WTC11 (cell line): Measurements from ENCODE around the gene HYAL2. TPM values are rescaled to one million over a fixed set of nuclear protein-coding genes. Genes with fewer than 3 reads are reported as not detected.
A peak's percentile ranks its signal among the peaks of the same experiment; 100 is the strongest.

Experiments
- ATAC-seq: fragments of 200-7000 bp; cut with Tn5 transposase; 2 replicates; pipeline ENCODE4 v1.10.0; 2021; ENCODE audit warnings: mild to moderate bottlenecking, moderate library complexity
- CTCF ChIA-PET: fragments of 300-600 bp; sonication (Branson Sonifier 250); formaldehyde crosslinking; loops from one replicate; lab custom pipeline; 2021; ENCODE audit warnings: antibody characterized with exemption; lab: Charles Lee
- POLR2A ChIA-PET: fragments of 350-600 bp; sonication (Branson Sonifier 250); formaldehyde crosslinking; loops from one replicate; lab custom pipeline; 2021; ENCODE audit warnings: antibody characterized with exemption; lab: Charles Lee
- DNase-seq: peaks from one replicate; pipeline ENCODE4 v3.0.0; 2021; ENCODE audit warnings: low spot score
- H3K27ac Mint-ChIP-seq: 2 replicates; pipeline ENCODE4 v1.8.0; 2021; ENCODE audit warnings: mixed read lengths
- H3K27me3 Mint-ChIP-seq: 2 replicates; pipeline ENCODE4 v1.8.0; 2021; ENCODE audit warnings: low read depth, mild to moderate bottlenecking, moderate library complexity, mixed read lengths
- H3K36me3 Mint-ChIP-seq: 2 replicates; pipeline ENCODE4 v1.8.0; 2021; ENCODE audit warnings: mixed read lengths
- H3K4me1 Mint-ChIP-seq: 2 replicates; pipeline ENCODE4 v1.8.0; 2022; ENCODE audit warnings: mixed read lengths
- H3K4me3 Mint-ChIP-seq: 2 replicates; pipeline ENCODE4 v1.8.0; 2021; ENCODE audit warnings: mild to moderate bottlenecking, moderate library complexity, mixed read lengths
- H3K9me3 Mint-ChIP-seq: 2 replicates; pipeline ENCODE4 v1.8.0; 2021; ENCODE audit warnings: mixed read lengths
- ATF1 ChIP-seq: sonication (generic); formaldehyde crosslinking; IDR thresholded peaks from 2 replicates; pipeline ENCODE4 v1.8.1; 2023; ENCODE audit warnings: mild to moderate bottlenecking, moderate library complexity, missing genetic modification reagents
- EMX1 ChIP-seq: fragments of 250-450 bp; sonication (Bioruptor Pico); IDR thresholded peaks from 2 replicates; pipeline ENCODE4 v1.8.0; 2021; ENCODE audit warnings: mild to moderate bottlenecking
- FOXP1 ChIP-seq: sonication (generic); formaldehyde crosslinking; IDR thresholded peaks from 2 replicates; pipeline ENCODE4 v1.8.0; 2022; ENCODE audit warnings: missing genetic modification reagents, mild to moderate bottlenecking, moderate library complexity, borderline replicate concordance
- MYBL2 ChIP-seq: sonication (generic); formaldehyde crosslinking; IDR thresholded peaks from 2 replicates; pipeline ENCODE4 v1.8.1; 2023; ENCODE audit warnings: mild to moderate bottlenecking, moderate library complexity, missing genetic modification reagents
- NR1H2 ChIP-seq: sonication (generic); formaldehyde crosslinking; IDR thresholded peaks from 2 replicates; pipeline ENCODE4 v1.9.0; 2021; ENCODE audit warnings: mild to moderate bottlenecking, moderate library complexity, missing genetic modification reagents
- RELA ChIP-seq: sonication (generic); formaldehyde crosslinking; IDR thresholded peaks from 2 replicates; pipeline ENCODE4 v1.8.1; 2022; ENCODE audit warnings: missing genetic modification reagents, mild to moderate bottlenecking, borderline replicate concordance
- SMAD4 ChIP-seq: sonication (generic); formaldehyde crosslinking; IDR thresholded peaks from 2 replicates; pipeline ENCODE4 v1.8.0; 2022; ENCODE audit warnings: mild to moderate bottlenecking, missing genetic modification reagents
- ZNF138 ChIP-seq: sonication (generic); formaldehyde crosslinking; conservative IDR thresholded peaks from 2 replicates; pipeline ENCODE4 v1.8.1; 2022; ENCODE audit warnings: mild to moderate bottlenecking, moderate library complexity, missing genetic modification reagents
- ZNF232 ChIP-seq: sonication (generic); formaldehyde crosslinking; IDR thresholded peaks from 2 replicates; pipeline ENCODE4 v1.8.0; 2022; ENCODE audit warnings: mild to moderate bottlenecking, missing genetic modification reagents
- ZNF263 ChIP-seq: sonication (generic); formaldehyde crosslinking; IDR thresholded peaks from 2 replicates; pipeline ENCODE4 v1.8.1; 2022; ENCODE audit warnings: low read depth, mild to moderate bottlenecking, moderate library complexity, missing genetic modification reagents
- ZNF317 ChIP-seq: sonication (generic); formaldehyde crosslinking; IDR thresholded peaks from 2 replicates; pipeline ENCODE4 v1.8.1; 2023; ENCODE audit warnings: low read depth, mild to moderate bottlenecking, moderate library complexity, missing genetic modification reagents, borderline replicate concordance
- ZNF416 ChIP-seq: fragments of 250-450 bp; sonication (Bioruptor Pico); IDR thresholded peaks from 2 replicates; pipeline ENCODE4 v1.9.0; 2021; ENCODE audit warnings: mild to moderate bottlenecking, inconsistent platforms
- total RNA-seq: library from RNA; stranded (reverse); gene quantifications from 3 replicates; pipeline ENCODE4 v1.2.3, GENCODE V29; 2021
- TF ChIP-seq, protein P1 (sequence below): sonication (generic); formaldehyde crosslinking; IDR thresholded peaks from 2 replicates; pipeline ENCODE4 v1.8.1; 2023; ENCODE audit warnings: mild to moderate bottlenecking, missing genetic modification reagents, borderline replicate concordance
- TF ChIP-seq, protein P2 (sequence below): sonication (generic); formaldehyde crosslinking; IDR thresholded peaks from 2 replicates; pipeline ENCODE4 v1.8.1; 2023; ENCODE audit warnings: mild to moderate bottlenecking, moderate library complexity, missing genetic modification reagents
- TF ChIP-seq, protein P3 (sequence below): sonication (generic); formaldehyde crosslinking; IDR thresholded peaks from 2 replicates; pipeline ENCODE4 v1.8.1; 2022; ENCODE audit warnings: missing genetic modification reagents, borderline replicate concordance
- TF ChIP-seq, protein P4 (sequence below): fragments of 250-450 bp; sonication (Bioruptor Pico); IDR thresholded peaks from 2 replicates; pipeline ENCODE4 v1.9.0; 2021; ENCODE audit warnings: mild to moderate bottlenecking
- TF ChIP-seq, protein P5 (sequence below): sonication (generic); formaldehyde crosslinking; conservative IDR thresholded peaks from 2 replicates; pipeline ENCODE4 v1.8.1; 2023; ENCODE audit warnings: mild to moderate bottlenecking, low read depth, missing genetic modification reagents, moderate library complexity
- TF ChIP-seq, protein P6 (sequence below): sonication (generic); formaldehyde crosslinking; IDR thresholded peaks from 2 replicates; pipeline ENCODE4 v1.8.0; 2023; ENCODE audit warnings: mild to moderate bottlenecking, missing genetic modification reagents

HYAL2 gene
- total RNA-seq, 1 experiment from 2014 or later, result 58.0 TPM

DNA sequence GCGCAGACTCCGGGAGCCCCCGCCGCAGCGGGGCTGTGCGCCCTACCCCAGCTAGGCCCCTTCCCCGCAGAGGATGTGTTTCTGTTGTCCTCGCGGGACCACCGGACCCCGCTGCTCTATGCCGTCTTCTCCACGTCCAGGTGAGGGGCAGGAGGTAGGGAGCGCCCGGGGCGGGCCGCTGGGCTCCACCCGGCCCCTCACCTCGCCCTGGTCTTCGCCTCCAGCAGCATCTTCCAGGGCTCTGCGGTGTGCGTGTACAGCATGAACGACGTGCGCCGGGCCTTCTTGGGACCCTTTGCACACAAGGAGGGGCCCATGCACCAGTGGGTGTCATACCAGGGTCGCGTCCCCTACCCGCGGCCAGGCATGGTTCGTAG is 48.9 kb downstream of the HYAL2 start (continued):
- TF ChIP-seq, protein P1, sequence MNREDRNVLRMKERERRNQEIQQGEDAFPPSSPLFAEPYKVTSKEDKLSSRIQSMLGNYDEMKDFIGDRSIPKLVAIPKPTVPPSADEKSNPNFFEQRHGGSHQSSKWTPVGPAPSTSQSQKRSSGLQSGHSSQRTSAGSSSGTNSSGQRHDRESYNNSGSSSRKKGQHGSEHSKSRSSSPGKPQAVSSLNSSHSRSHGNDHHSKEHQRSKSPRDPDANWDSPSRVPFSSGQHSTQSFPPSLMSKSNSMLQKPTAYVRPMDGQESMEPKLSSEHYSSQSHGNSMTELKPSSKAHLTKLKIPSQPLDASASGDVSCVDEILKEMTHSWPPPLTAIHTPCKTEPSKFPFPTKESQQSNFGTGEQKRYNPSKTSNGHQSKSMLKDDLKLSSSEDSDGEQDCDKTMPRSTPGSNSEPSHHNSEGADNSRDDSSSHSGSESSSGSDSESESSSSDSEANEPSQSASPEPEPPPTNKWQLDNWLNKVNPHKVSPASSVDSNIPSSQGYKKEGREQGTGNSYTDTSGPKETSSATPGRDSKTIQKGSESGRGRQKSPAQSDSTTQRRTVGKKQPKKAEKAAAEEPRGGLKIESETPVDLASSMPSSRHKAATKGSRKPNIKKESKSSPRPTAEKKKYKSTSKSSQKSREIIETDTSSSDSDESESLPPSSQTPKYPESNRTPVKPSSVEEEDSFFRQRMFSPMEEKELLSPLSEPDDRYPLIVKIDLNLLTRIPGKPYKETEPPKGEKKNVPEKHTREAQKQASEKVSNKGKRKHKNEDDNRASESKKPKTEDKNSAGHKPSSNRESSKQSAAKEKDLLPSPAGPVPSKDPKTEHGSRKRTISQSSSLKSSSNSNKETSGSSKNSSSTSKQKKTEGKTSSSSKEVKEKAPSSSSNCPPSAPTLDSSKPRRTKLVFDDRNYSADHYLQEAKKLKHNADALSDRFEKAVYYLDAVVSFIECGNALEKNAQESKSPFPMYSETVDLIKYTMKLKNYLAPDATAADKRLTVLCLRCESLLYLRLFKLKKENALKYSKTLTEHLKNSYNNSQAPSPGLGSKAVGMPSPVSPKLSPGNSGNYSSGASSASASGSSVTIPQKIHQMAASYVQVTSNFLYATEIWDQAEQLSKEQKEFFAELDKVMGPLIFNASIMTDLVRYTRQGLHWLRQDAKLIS, result no peak
- TF ChIP-seq ZNF138 (CRISPR knock-in tag) (no peak), FOXP1 (CRISPR knock-in tag) (no peak), ZNF317 (CRISPR knock-in tag) (no peak), EMX1 (no peak), SMAD4 (CRISPR knock-in tag) (no peak)
- TF ChIP-seq, protein P2, sequence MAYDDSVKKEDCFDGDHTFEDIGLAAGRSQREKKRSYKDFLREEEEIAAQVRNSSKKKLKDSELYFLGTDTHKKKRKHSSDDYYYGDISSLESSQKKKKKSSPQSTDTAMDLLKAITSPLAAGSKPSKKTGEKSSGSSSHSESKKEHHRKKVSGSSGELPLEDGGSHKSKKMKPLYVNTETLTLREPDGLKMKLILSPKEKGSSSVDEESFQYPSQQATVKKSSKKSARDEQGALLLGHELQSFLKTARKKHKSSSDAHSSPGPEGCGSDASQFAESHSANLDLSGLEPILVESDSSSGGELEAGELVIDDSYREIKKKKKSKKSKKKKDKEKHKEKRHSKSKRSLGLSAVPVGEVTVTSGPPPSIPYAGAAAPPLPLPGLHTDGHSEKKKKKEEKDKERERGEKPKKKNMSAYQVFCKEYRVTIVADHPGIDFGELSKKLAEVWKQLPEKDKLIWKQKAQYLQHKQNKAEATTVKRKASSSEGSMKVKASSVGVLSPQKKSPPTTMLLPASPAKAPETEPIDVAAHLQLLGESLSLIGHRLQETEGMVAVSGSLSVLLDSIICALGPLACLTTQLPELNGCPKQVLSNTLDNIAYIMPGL (CRISPR knock-in tag), result no peak

DNA sequence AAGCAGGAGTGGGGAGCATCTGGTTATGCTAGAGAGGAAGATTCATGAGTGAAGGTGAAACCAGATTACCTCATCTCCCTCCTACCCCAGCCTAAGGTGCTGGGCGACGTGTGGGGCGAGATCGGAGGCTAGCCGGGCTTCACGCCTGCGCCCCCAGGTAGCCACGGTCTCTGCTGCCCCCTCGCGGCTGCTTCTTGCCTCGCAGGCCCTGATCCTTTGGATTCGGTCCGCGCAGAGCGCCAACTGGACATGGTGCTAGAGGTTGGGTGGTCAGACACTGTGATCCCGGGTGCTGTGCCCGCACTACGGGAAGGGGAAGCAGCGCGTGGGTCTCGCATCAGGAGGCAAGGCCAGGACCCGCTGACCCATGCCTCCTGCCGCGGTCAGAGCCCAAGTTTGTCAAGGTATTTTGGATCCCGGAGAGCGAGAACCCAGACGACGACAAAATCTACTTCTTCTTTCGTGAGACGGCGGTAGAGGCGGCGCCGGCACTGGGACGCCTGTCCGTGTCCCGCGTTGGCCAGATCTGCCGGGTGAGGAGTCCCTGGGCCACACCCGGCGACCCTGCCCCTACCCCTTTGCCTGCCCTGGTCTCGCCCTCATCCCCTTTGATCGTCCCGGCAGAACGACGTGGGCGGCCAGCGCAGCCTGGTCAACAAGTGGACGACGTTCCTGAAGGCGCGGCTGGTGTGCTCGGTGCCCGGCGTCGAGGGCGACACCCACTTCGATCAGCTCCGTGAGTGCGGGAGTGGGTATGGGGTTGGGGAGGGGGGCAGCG is 49.4 kb downstream of the HYAL2 start:
- CTCF ChIA-PET, result interaction anchor here (0.8 to 12.5 kb wide), 9 partner anchors 8 to 79 kb away, joined by 3 to 145 read pairs (median 31); partner anchors contain the start of genes GNAT1 and HYAL2
- TF ChIP-seq, protein P3, sequence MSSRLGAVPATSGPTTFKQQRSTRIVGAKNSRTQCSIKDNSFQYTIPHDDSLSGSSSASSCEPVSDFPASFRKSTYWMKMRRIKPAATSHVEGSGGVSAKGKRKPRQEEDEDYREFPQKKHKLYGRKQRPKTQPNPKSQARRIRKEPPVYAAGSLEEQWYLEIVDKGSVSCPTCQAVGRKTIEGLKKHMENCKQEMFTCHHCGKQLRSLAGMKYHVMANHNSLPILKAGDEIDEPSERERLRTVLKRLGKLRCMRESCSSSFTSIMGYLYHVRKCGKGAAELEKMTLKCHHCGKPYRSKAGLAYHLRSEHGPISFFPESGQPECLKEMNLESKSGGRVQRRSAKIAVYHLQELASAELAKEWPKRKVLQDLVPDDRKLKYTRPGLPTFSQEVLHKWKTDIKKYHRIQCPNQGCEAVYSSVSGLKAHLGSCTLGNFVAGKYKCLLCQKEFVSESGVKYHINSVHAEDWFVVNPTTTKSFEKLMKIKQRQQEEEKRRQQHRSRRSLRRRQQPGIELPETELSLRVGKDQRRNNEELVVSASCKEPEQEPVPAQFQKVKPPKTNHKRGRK (CRISPR knock-in tag), result no peak
- TF ChIP-seq ATF1 (CRISPR knock-in tag), result 0 out of 2 replicates have a peak, but pooled peaks have one; percentile 49
- no peak for TF ChIP-seq RELA (CRISPR knock-in tag)
- no peak for TF ChIP-seq ZNF263
- TF ChIP-seq MYBL2, result no peak
- TF ChIP-seq, protein P4, sequence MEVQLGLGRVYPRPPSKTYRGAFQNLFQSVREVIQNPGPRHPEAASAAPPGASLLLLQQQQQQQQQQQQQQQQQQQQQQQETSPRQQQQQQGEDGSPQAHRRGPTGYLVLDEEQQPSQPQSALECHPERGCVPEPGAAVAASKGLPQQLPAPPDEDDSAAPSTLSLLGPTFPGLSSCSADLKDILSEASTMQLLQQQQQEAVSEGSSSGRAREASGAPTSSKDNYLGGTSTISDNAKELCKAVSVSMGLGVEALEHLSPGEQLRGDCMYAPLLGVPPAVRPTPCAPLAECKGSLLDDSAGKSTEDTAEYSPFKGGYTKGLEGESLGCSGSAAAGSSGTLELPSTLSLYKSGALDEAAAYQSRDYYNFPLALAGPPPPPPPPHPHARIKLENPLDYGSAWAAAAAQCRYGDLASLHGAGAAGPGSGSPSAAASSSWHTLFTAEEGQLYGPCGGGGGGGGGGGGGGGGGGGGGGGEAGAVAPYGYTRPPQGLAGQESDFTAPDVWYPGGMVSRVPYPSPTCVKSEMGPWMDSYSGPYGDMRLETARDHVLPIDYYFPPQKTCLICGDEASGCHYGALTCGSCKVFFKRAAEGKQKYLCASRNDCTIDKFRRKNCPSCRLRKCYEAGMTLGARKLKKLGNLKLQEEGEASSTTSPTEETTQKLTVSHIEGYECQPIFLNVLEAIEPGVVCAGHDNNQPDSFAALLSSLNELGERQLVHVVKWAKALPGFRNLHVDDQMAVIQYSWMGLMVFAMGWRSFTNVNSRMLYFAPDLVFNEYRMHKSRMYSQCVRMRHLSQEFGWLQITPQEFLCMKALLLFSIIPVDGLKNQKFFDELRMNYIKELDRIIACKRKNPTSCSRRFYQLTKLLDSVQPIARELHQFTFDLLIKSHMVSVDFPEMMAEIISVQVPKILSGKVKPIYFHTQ (CRISPR knock-in tag), result no peak
- no peak for TF ChIP-seq NR1H2 (CRISPR knock-in tag)
- no peak; the same call in 1 of the 2 replicates for TF ChIP-seq ZNF232
- no peak for TF ChIP-seq SMAD4 (CRISPR knock-in tag)
- TF ChIP-seq ZNF416 (CRISPR knock-in tag), result no peak
- TF ChIP-seq, protein P5, sequence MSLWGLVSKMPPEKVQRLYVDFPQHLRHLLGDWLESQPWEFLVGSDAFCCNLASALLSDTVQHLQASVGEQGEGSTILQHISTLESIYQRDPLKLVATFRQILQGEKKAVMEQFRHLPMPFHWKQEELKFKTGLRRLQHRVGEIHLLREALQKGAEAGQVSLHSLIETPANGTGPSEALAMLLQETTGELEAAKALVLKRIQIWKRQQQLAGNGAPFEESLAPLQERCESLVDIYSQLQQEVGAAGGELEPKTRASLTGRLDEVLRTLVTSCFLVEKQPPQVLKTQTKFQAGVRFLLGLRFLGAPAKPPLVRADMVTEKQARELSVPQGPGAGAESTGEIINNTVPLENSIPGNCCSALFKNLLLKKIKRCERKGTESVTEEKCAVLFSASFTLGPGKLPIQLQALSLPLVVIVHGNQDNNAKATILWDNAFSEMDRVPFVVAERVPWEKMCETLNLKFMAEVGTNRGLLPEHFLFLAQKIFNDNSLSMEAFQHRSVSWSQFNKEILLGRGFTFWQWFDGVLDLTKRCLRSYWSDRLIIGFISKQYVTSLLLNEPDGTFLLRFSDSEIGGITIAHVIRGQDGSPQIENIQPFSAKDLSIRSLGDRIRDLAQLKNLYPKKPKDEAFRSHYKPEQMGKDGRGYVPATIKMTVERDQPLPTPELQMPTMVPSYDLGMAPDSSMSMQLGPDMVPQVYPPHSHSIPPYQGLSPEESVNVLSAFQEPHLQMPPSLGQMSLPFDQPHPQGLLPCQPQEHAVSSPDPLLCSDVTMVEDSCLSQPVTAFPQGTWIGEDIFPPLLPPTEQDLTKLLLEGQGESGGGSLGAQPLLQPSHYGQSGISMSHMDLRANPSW, result no peak
- TF ChIP-seq, protein P6, sequence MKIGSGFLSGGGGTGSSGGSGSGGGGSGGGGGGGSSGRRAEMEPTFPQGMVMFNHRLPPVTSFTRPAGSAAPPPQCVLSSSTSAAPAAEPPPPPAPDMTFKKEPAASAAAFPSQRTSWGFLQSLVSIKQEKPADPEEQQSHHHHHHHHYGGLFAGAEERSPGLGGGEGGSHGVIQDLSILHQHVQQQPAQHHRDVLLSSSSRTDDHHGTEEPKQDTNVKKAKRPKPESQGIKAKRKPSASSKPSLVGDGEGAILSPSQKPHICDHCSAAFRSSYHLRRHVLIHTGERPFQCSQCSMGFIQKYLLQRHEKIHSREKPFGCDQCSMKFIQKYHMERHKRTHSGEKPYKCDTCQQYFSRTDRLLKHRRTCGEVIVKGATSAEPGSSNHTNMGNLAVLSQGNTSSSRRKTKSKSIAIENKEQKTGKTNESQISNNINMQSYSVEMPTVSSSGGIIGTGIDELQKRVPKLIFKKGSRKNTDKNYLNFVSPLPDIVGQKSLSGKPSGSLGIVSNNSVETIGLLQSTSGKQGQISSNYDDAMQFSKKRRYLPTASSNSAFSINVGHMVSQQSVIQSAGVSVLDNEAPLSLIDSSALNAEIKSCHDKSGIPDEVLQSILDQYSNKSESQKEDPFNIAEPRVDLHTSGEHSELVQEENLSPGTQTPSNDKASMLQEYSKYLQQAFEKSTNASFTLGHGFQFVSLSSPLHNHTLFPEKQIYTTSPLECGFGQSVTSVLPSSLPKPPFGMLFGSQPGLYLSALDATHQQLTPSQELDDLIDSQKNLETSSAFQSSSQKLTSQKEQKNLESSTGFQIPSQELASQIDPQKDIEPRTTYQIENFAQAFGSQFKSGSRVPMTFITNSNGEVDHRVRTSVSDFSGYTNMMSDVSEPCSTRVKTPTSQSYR (CRISPR knock-in tag), result no peak

More for the DNA sequence above, 49.4 kb downstream of the HYAL2 start:
- Mint-ChIP-seq H3K9me3 (no peaks in the 10 kb centered on the region), H3K36me3 (no peaks in the 10 kb centered on the region), H3K27me3 (peaks cover 53% of the 10 kb centered on the region), H3K4me1 (peaks cover 38% of the 10 kb centered on the region), H3K27ac (no peak overlapping the region), H3K4me3 (peak overlapping the region; percentile 67)
- POLR2A ChIA-PET, result no interaction called here
- DNase-seq, result peak; percentile 94
- peak; percentile 37 for ATAC-seq
